ENCODE data around the gene ZNF688.

The ZNF688 gene

GRCh38 chr16:30556125-30556473 lies 15.4 kb downstream of the ZNF688 start:
- DNase-seq (ENCODE audit: low read depth, low spot score) = no peak
- Histone ChIP-seq H3K9ac (ENCODE audit: insufficient read length) (no peak overlapping the region), H3K4me3 (no peak overlapping the region), H3K9me3 (ENCODE audit: low read depth, low read length) (no peaks in the 10 kb centered on the region), H3K36me3 (ENCODE audit: insufficient read depth, low read length) (peaks cover 8% of the 10 kb centered on the region; the same call in 1 of the 2 replicates), H3K27ac (no peak overlapping the region)
- no peak for TF ChIP-seq EZH2 (IDR thresholded peaks at IDR 0.05)
- no peak for TF ChIP-seq POLR2AphosphoS5 (IDR thresholded peaks at IDR 0.05; ENCODE audit: borderline replicate concordance, low read depth, low read length)
- no peak for TF ChIP-seq FOXP2 (optimal IDR thresholded peaks at IDR 0.05; ENCODE audit: control extremely low read depth, extremely low read length, insufficient read depth)

GRCh38 chr16:30555315-30556124 lies 16.0 kb downstream of the ZNF688 start:
- no peak for DNase-seq (ENCODE audit: low read depth, low spot score)
- Histone ChIP-seq H3K9me3 (ENCODE audit: low read depth, low read length) (no peaks in the 10 kb centered on the region), H3K36me3 (ENCODE audit: insufficient read depth, low read length) (peaks cover 8% of the 10 kb centered on the region; the same call in 1 of the 2 replicates), H3K4me3 (no peak overlapping the region), H3K27ac (no peak overlapping the region), H3K9ac (ENCODE audit: insufficient read length) (no peak overlapping the region)
- TF ChIP-seq FOXP2 (optimal IDR thresholded peaks at IDR 0.05; ENCODE audit: control extremely low read depth, extremely low read length, insufficient read depth) (no peak), EZH2 (IDR thresholded peaks at IDR 0.05) (no peak), POLR2AphosphoS5 (IDR thresholded peaks at IDR 0.05; ENCODE audit: borderline replicate concordance, low read depth, low read length) (no peak)

GRCh38 chr16:30554557-30555314 lies 16.8 kb downstream of the ZNF688 start:
- no peak overlapping the region for H3K9ac ChIP-seq (ENCODE audit: insufficient read length)
- TF ChIP-seq EZH2 (IDR thresholded peaks at IDR 0.05) (no peak), FOXP2 (optimal IDR thresholded peaks at IDR 0.05; ENCODE audit: control extremely low read depth, extremely low read length, insufficient read depth) (no peak), POLR2AphosphoS5 (IDR thresholded peaks at IDR 0.05; ENCODE audit: borderline replicate concordance, low read depth, low read length) (no peak)
- no peak for DNase-seq (ENCODE audit: low read depth, low spot score)
- H3K9me3 ChIP-seq (ENCODE audit: low read depth, low read length) = no peaks in the 10 kb centered on the region
- no peak overlapping the region for H3K4me3 ChIP-seq
- H3K27ac ChIP-seq = no peak overlapping the region
- H3K36me3 ChIP-seq (ENCODE audit: insufficient read depth, low read length) = peaks cover 8% of the 10 kb centered on the region; the same call in 1 of the 2 replicates

DNA sequence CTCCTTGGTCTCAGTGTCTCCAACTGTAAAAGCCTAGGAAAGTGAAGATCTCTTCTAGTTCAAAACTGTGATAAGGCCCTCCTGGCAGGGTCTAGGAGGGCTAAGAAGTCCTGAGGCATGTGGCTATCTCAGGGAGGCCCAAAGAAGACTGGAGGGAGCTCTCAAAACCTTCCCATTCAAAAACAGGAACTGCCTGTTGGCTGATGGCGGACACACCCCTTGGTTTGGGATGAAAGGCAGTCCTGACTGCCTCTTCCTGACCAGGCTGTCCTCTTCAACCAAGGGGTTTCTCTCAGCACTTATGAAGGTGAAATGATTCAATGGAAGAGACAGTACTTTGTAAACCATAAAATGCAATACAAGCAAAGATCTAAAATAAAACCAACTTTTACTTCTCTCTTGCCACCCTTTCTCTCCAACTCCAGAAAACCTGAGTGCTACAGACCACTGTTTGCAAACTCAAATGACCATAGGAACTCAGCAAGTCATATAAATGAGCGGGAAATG lies 18.1 kb downstream of the ZNF688 start:
- H3K27ac ChIP-seq = no peak overlapping the region
- no peak for DNase-seq (ENCODE audit: low read depth, low spot score)
- no peak overlapping the region for H3K4me3 ChIP-seq
- H3K36me3 ChIP-seq (ENCODE audit: insufficient read depth, low read length) = peaks cover 8% of the 10 kb centered on the region; the same call in 1 of the 2 replicates
- H3K9me3 ChIP-seq (ENCODE audit: low read depth, low read length) = no peaks in the 10 kb centered on the region
- no peak overlapping the region for H3K9ac ChIP-seq (ENCODE audit: insufficient read length)
- TF ChIP-seq FOXP2 (optimal IDR thresholded peaks at IDR 0.05; ENCODE audit: control extremely low read depth, extremely low read length, insufficient read depth) = no peak
- TF ChIP-seq EZH2 (IDR thresholded peaks at IDR 0.05) = no peak
- no peak for TF ChIP-seq POLR2AphosphoS5 (IDR thresholded peaks at IDR 0.05; ENCODE audit: borderline replicate concordance, low read depth, low read length)

DNA sequence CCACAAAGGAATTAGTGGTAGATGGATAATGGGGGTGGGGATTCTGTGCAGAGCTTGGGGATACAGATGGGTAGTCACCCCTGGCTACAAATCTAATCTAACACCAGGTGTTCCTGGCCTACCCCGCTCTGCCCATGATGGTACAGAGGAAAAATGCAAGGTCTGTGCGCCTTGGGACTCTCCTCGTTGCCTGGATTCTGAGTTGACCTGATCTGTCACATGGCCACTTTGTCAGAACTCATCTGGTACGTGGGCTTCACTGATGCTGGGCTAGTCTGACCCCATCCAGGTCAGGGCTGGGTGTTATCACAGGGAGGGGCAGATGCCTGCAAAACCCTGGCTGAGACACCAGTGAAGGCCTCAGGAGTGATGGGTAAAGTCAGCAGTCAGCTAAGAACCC lies 18.6 kb downstream of the ZNF688 start:
- H3K9me3 ChIP-seq (ENCODE audit: low read depth, low read length) = no peaks in the 10 kb centered on the region
- no peak overlapping the region for H3K4me3 ChIP-seq
- peaks cover 8% of the 10 kb centered on the region; the same call in 1 of the 2 replicates for H3K36me3 ChIP-seq (ENCODE audit: insufficient read depth, low read length)
- no peak overlapping the region for H3K9ac ChIP-seq (ENCODE audit: insufficient read length)
- DNase-seq (ENCODE audit: low read depth, low spot score) = no peak
- TF ChIP-seq EZH2 (IDR thresholded peaks at IDR 0.05) (no peak), FOXP2 (optimal IDR thresholded peaks at IDR 0.05; ENCODE audit: control extremely low read depth, extremely low read length, insufficient read depth) (no peak), POLR2AphosphoS5 (IDR thresholded peaks at IDR 0.05; ENCODE audit: borderline replicate concordance, low read depth, low read length) (no peak)
- no peak overlapping the region for H3K27ac ChIP-seq

DNA sequence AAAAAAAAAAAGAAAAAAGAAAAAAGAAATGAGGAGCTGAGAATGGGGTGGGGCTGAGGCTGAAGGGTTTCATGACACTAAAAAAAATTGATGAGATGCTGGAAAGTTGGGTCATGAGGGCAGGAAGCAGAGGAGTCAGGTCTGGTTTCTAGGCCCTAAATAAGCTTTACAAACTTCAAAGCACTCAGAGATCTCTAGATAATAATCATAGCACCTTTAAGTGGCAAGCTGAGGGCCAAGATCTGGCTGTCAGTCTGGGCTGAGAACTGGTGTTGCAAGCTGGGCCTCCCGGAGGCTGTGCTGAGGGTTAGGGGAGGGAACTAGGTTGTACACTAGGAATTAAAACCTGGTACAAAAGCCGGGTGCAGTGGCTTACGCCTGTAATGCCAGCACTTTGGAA lies 19.7 kb downstream of the ZNF688 start:
- Histone ChIP-seq H3K9me3 (ENCODE audit: low read depth, low read length) (no peaks in the 10 kb centered on the region), H3K9ac (ENCODE audit: insufficient read length) (no peak overlapping the region), H3K4me3 (no peak overlapping the region), H3K36me3 (ENCODE audit: insufficient read depth, low read length) (peaks cover 8% of the 10 kb centered on the region; the same call in 1 of the 2 replicates), H3K27ac (no peak overlapping the region)
- DNase-seq (ENCODE audit: low read depth, low spot score) = no peak
- TF ChIP-seq FOXP2 (optimal IDR thresholded peaks at IDR 0.05; ENCODE audit: control extremely low read depth, extremely low read length, insufficient read depth) = no peak
- no peak for TF ChIP-seq POLR2AphosphoS5 (IDR thresholded peaks at IDR 0.05; ENCODE audit: borderline replicate concordance, low read depth, low read length)
- no peak for TF ChIP-seq EZH2 (IDR thresholded peaks at IDR 0.05)

GRCh38 chr16:30548416-30549253 lies 22.9 kb downstream of the ZNF688 start:
- no peak for DNase-seq (ENCODE audit: low read depth, low spot score)
- no peak overlapping the region for H3K27ac ChIP-seq
- no peaks in the 10 kb centered on the region for H3K36me3 ChIP-seq (ENCODE audit: insufficient read depth, low read length)
- TF ChIP-seq POLR2AphosphoS5 (IDR thresholded peaks at IDR 0.05; ENCODE audit: borderline replicate concordance, low read depth, low read length) (no peak), EZH2 (IDR thresholded peaks at IDR 0.05) (no peak), FOXP2 (optimal IDR thresholded peaks at IDR 0.05; ENCODE audit: control extremely low read depth, extremely low read length, insufficient read depth) (no peak)
- no peak overlapping the region for H3K9ac ChIP-seq (ENCODE audit: insufficient read length)
- H3K4me3 ChIP-seq = no peak overlapping the region
- no peaks in the 10 kb centered on the region for H3K9me3 ChIP-seq (ENCODE audit: low read depth, low read length)

Measured in SK-N-MC (cell line).